Measurements from ENCODE around the gene NANOS2. TPM values are rescaled to one million over a fixed set of nuclear protein-coding genes. Genes with fewer than 3 reads are reported as not detected.

Gene NANOS2
- total RNA-seq, 1 experiment from 2014 or later = not detected

- DNase-seq (ENCODE audit: low spot score) = no peak
- H3K27me3 ChIP-seq (replicated peaks; ENCODE audit: insufficient read depth, low read depth, low read length, poor library complexity) = no peaks in the 10 kb centered on the region
- ChIA-PET CTCF (no interaction called here), POLR2A (ENCODE audit: low non-redundant PET) (no interaction called here)
- no peak overlapping the region for H3K27ac ChIP-seq (ENCODE audit: low read depth, low read length, poor library complexity, severe bottlenecking)
- intact Hi-C loops (cut with micrococcal nuclease; ENCODE audit: unreplicated experiment) = no loop called here
- H3K4me3 ChIP-seq (ENCODE audit: low read depth, low read length, poor library complexity, severe bottlenecking) = no peak overlapping the region
- no peaks in the 10 kb centered on the region for H3K9me3 ChIP-seq (ENCODE audit: low read depth, low read length, poor library complexity, severe bottlenecking)
- H3K36me3 ChIP-seq (ENCODE audit: insufficient read depth, low read length, poor library complexity, severe bottlenecking) = peaks cover 2% of the 10 kb centered on the region
- TF ChIP-seq, protein P1, sequence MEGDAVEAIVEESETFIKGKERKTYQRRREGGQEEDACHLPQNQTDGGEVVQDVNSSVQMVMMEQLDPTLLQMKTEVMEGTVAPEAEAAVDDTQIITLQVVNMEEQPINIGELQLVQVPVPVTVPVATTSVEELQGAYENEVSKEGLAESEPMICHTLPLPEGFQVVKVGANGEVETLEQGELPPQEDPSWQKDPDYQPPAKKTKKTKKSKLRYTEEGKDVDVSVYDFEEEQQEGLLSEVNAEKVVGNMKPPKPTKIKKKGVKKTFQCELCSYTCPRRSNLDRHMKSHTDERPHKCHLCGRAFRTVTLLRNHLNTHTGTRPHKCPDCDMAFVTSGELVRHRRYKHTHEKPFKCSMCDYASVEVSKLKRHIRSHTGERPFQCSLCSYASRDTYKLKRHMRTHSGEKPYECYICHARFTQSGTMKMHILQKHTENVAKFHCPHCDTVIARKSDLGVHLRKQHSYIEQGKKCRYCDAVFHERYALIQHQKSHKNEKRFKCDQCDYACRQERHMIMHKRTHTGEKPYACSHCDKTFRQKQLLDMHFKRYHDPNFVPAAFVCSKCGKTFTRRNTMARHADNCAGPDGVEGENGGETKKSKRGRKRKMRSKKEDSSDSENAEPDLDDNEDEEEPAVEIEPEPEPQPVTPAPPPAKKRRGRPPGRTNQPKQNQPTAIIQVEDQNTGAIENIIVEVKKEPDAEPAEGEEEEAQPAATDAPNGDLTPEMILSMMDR (conservative IDR thresholded peaks at IDR 0.05; ENCODE audit: low read depth, low read length) = no peak
- H3K4me1 ChIP-seq (ENCODE audit: insufficient read depth, low read length, poor library complexity, severe bottlenecking) = peaks cover 15% of the 10 kb centered on the region
- no TSS peak for BruUV-seq (replicated peaks)
Observed at GRCh38 chr19:45889210-45889885, 25.2 kb downstream of the NANOS2 start.

- Histone ChIP-seq H3K27me3 (replicated peaks; ENCODE audit: insufficient read depth, low read depth, low read length, poor library complexity) (no peaks in the 10 kb centered on the region), H3K9me3 (ENCODE audit: low read depth, low read length, poor library complexity, severe bottlenecking) (no peaks in the 10 kb centered on the region), H3K27ac (ENCODE audit: low read depth, low read length, poor library complexity, severe bottlenecking) (peak overlapping the region; percentile 90), H3K36me3 (ENCODE audit: insufficient read depth, low read length, poor library complexity, severe bottlenecking) (peaks cover 2% of the 10 kb centered on the region), H3K4me3 (ENCODE audit: low read depth, low read length, poor library complexity, severe bottlenecking) (peak overlapping the region; percentile 79), H3K4me1 (ENCODE audit: insufficient read depth, low read length, poor library complexity, severe bottlenecking) (peaks cover 29% of the 10 kb centered on the region)
- DNase-seq (ENCODE audit: low spot score) = no peak
- TF ChIP-seq, protein P1 (conservative IDR thresholded peaks at IDR 0.05; ENCODE audit: low read depth, low read length) = no peak
- TF ChIP-seq EZH2 (IDR thresholded peaks at IDR 0.05; ENCODE audit: borderline replicate concordance, low read depth, low read length, poor library complexity, severe bottlenecking) = no peak
- ChIA-PET POLR2A (ENCODE audit: low non-redundant PET) (no interaction called here), CTCF (no interaction called here)
- intact Hi-C loops (cut with micrococcal nuclease; ENCODE audit: unreplicated experiment) = no loop called here
- TSS peak; percentile 95 for BruUV-seq (replicated peaks)
Observed at GRCh38 chr19:45887200-45887710, 27.3 kb downstream of the NANOS2 start.

DNA sequence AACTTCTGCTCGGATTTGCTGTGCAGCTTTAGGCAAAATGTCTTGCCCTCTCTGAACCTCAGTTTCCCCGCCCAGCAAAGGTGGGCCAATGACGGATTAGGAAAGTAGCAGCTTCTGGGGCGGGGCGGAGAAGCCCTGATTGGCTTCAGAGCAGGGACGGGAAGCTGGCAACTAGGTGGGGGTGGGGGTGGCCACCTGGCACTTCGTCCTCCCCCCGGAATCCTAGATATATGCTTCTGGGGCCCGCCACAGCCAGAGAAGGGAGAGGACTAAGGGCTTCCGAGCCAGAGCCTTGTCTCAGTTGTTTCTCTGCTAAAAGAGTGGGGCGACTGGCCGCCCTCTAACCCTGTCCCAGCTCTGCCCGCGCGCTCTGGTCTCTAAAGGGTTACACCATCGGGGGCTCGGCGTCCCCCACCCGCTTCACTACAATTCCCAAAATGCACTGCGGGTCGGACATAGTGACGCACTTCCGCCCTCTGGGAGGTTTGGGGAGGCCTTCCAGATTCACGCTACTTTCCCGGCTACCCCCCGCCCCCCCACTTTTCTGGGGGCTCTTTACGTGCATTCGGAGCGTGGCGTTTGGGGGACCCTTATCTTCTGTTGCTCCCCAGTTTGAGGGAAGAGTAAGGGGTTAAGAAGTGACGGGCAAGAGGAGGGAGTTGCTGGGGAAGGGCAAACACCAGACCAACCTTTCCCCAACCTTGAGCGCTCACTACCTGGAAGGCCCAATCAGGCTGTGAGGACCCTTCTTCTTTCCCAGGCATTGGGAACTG is 28.0 kb downstream of the NANOS2 start:
- BruUV-seq (replicated peaks) = no TSS peak
- POLR2A ChIA-PET (ENCODE audit: low non-redundant PET) = interaction anchor here (0.7 kb wide), 1 partner anchor 170 kb away, joined by 3 read pairs; no protein-coding TSS in a partner anchor

More for the DNA sequence above, 28.0 kb downstream of the NANOS2 start:
- no peak for TF ChIP-seq EZH2 (IDR thresholded peaks at IDR 0.05; ENCODE audit: borderline replicate concordance, low read depth, low read length, poor library complexity, severe bottlenecking)
- TF ChIP-seq, protein P1 (conservative IDR thresholded peaks at IDR 0.05; ENCODE audit: low read depth, low read length) = no peak
- H3K9me3 ChIP-seq (ENCODE audit: low read depth, low read length, poor library complexity, severe bottlenecking) = no peaks in the 10 kb centered on the region
- H3K27ac ChIP-seq (ENCODE audit: low read depth, low read length, poor library complexity, severe bottlenecking) = peak overlapping the region; percentile 90
- peaks cover 2% of the 10 kb centered on the region for H3K36me3 ChIP-seq (ENCODE audit: insufficient read depth, low read length, poor library complexity, severe bottlenecking)
- H3K27me3 ChIP-seq (replicated peaks; ENCODE audit: insufficient read depth, low read depth, low read length, poor library complexity) = no peaks in the 10 kb centered on the region
- H3K4me1 ChIP-seq (ENCODE audit: insufficient read depth, low read length, poor library complexity, severe bottlenecking) = peaks cover 29% of the 10 kb centered on the region
- CTCF ChIA-PET = interaction anchor here (0.6 to 0.9 kb wide), 3 partner anchors 17 to 1304 kb away, joined by 3 to 12 read pairs (median 5); no protein-coding TSS in a partner anchor
- H3K4me3 ChIP-seq (ENCODE audit: low read depth, low read length, poor library complexity, severe bottlenecking) = peak overlapping the region; percentile 79
- intact Hi-C loops (cut with micrococcal nuclease; ENCODE audit: unreplicated experiment) = no loop called here
- peak; percentile 97 for DNase-seq (ENCODE audit: low spot score)

Measured in A673 (cell line).